ENCODE results near the gene KIAA0232.
"Not testable (repeated sequence)": the region's sequence is repeated elsewhere in the genome, so short reads cannot be mapped to it uniquely, and the experiment has no call there.

KIAA0232 gene

DNA sequence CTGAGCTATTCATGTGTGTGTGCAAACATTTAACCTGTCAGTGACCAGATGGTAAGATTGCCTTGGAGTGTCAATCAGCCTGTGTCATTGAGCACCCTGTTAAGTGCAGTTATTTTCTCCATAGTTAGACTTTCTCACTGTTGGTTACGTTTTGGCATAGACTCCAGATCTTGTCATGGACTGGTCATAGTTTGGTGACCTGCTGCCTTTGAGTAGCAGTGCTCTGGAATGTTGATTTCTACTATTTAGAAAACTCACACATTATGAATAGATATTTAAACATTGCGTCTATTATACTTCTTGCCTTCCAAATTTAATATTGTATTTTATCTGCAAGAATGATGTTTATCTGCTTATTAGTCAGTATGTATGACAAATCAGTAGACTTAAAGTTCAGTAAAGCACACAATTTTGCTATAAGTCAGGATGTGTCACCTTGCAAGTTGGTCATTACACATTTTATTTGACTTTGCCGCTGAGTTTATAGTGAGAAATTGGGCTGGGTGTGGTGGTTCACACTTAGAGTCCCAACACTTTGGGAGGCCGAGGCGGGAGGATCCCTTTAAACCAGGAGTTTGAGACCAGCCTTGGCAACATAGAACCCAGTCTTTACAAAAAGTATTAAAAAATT, 42.4 kb downstream of the KIAA0232 start:
- DNase-seq (ENCODE audit: low read depth) = no peak
- H3K4me3 ChIP-seq (ENCODE audit: low read depth, low read length) = no peak overlapping the region
- TF ChIP-seq POLR2A (IDR thresholded peaks at IDR 0.05; ENCODE audit: extremely low read depth, insufficient read length) = no peak
- TF ChIP-seq, protein P1, sequence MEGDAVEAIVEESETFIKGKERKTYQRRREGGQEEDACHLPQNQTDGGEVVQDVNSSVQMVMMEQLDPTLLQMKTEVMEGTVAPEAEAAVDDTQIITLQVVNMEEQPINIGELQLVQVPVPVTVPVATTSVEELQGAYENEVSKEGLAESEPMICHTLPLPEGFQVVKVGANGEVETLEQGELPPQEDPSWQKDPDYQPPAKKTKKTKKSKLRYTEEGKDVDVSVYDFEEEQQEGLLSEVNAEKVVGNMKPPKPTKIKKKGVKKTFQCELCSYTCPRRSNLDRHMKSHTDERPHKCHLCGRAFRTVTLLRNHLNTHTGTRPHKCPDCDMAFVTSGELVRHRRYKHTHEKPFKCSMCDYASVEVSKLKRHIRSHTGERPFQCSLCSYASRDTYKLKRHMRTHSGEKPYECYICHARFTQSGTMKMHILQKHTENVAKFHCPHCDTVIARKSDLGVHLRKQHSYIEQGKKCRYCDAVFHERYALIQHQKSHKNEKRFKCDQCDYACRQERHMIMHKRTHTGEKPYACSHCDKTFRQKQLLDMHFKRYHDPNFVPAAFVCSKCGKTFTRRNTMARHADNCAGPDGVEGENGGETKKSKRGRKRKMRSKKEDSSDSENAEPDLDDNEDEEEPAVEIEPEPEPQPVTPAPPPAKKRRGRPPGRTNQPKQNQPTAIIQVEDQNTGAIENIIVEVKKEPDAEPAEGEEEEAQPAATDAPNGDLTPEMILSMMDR (IDR thresholded peaks at IDR 0.05; ENCODE audit: low read depth, low read length) = no peak
- TF ChIP-seq, protein P2, sequence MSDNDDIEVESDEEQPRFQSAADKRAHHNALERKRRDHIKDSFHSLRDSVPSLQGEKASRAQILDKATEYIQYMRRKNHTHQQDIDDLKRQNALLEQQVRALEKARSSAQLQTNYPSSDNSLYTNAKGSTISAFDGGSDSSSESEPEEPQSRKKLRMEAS (IDR thresholded peaks at IDR 0.05; ENCODE audit: low read depth, low read length) = no peak
- no peak for TF ChIP-seq MYC (IDR thresholded peaks at IDR 0.05; ENCODE audit: low read depth, low read length)

DNA sequence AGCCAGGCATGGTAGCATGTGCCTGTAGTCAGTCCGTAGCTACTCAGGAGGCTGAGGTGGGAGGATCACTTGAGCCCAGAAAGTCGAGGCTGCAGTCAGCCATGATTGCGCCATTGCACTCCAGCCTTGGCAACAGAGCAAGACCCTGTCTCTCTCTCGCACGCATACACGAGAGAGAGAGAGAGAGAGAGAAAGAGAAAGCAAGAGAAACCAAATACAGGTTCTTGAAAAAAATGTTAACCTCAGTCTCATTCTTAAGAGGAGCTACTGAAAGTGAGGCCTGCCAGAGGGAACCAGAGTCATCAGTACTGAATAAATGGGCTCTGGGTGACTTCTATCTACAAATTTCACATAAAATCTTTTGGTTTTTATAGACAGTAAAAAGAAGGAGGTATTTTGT, 42.9 kb downstream of the KIAA0232 start:
- TF ChIP-seq, protein P2 (IDR thresholded peaks at IDR 0.05; ENCODE audit: low read depth, low read length) = no peak
- DNase-seq (ENCODE audit: low read depth) = no peak
- H3K4me3 ChIP-seq (ENCODE audit: low read depth, low read length) = no peak overlapping the region

DNA sequence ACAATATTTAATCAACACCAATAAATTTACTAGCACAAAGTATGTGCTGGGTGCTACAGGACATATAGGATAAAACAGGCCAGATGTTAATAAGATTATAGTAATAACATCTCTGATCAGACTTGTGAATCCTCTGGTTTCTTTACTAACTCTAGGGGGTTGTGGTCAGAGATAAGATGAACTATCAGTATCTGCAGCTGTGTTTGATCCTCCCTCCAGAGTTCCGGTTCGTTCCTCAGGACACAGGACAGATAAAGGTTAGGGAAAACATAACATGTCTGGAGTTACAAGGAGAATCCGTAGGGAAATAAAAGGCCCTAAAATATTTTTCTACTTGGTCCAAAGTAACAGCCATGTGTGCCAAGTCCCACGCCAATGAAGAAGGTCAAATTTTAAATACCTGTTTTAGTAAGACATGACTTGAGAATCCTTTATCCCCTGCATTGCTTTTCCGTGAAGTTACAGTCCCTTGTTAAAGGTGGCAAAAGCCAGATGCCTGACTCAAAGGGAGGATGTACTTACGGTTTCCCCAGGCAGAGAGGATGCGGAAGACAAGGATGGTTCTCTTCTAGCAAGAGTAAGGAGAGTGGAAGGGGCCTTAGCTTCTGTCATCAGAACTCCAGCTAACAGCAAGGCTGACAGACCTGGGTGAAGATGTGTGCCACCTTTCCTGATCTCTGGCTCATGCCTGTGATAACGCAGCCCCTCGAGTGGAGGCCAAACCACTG, 44.4 kb downstream of the KIAA0232 start:
- TF ChIP-seq POLR2A (IDR thresholded peaks at IDR 0.05; ENCODE audit: extremely low read depth, insufficient read length) (no peak), MYC (IDR thresholded peaks at IDR 0.05; ENCODE audit: low read depth, low read length) (no peak)
- TF ChIP-seq, protein P2 (IDR thresholded peaks at IDR 0.05; ENCODE audit: low read depth, low read length) = no peak
- TF ChIP-seq, protein P1 (IDR thresholded peaks at IDR 0.05; ENCODE audit: low read depth, low read length) = no peak
- H3K4me3 ChIP-seq (ENCODE audit: low read depth, low read length) = no peak overlapping the region
- DNase-seq (ENCODE audit: low read depth) = no peak

DNA sequence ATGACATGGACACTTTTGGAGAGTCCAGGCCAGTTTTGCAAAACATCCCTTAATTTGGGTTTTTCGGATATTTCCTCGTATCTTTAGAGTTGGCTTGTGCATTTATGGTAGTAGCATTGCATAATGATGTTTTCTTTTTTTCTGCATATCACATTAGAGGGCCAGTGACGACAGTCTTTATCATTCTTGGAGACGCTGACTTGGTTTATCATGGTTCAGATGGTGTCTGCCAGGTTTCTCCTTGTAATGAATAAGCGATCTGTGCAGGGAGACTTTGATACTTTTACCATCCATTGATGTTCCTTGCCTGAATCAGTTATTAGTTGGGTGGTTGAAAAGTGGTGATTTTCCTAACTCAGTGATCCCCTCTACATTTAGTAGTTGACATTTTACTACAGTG, 46.6 kb downstream of the KIAA0232 start:
- no peak overlapping the region for H3K4me3 ChIP-seq (ENCODE audit: low read depth, low read length)
- TF ChIP-seq, protein P2 (IDR thresholded peaks at IDR 0.05; ENCODE audit: low read depth, low read length) = no peak
- TF ChIP-seq, protein P1 (IDR thresholded peaks at IDR 0.05; ENCODE audit: low read depth, low read length) = no peak
- TF ChIP-seq POLR2A (IDR thresholded peaks at IDR 0.05; ENCODE audit: extremely low read depth, insufficient read length) (no peak), MYC (IDR thresholded peaks at IDR 0.05; ENCODE audit: low read depth, low read length) (no peak)
- DNase-seq (ENCODE audit: low read depth) = no peak

DNA sequence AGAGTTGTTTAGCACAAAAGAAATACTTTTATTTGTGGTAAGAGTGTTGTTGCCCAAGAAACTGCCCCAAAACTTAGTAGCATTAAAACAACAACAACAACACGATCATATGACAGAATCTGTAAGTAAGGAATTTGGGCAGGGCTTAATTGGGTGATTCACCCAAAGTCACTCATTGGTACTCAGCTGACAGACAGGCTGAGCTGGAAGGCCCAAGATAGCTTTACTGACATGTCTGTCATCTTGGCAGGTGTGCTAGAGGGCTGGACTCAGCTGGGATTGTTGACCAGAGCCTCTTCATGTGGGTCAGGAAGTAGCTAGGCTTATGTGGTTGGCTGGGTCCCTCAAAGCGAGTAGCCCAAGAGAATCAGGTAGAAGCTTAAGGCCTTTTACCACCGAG, 52.3 kb downstream of the KIAA0232 start:
- TF ChIP-seq, protein P1 (IDR thresholded peaks at IDR 0.05; ENCODE audit: low read depth, low read length) = no peak
- TF ChIP-seq MYC (IDR thresholded peaks at IDR 0.05; ENCODE audit: low read depth, low read length) (no peak), POLR2A (IDR thresholded peaks at IDR 0.05; ENCODE audit: extremely low read depth, insufficient read length) (no peak)
- TF ChIP-seq, protein P2 (IDR thresholded peaks at IDR 0.05; ENCODE audit: low read depth, low read length) = no peak
- DNase-seq (ENCODE audit: low read depth) = no peak
- no peak overlapping the region for H3K4me3 ChIP-seq (ENCODE audit: low read depth, low read length)

DNA sequence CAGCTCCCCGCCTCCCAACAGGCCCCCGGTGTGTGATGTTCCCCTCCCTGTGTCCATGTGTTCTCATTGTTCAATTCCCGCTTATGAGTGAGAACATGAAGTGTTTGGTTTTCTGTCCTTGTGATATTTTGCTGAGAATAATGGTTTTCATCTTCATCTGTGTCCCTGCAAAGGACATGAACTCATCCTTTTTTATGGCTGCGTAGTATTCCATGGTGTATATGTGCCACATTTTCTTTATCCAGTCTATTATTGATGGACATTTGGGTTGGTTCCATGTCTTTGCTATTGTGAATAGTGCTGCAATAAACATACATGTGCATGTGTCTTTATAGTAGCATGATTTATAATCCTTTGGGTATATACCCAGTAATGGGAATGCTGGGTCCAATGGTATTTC, 53.1 kb downstream of the KIAA0232 start:
- H3K4me3 ChIP-seq (ENCODE audit: low read depth, low read length); DNase-seq (ENCODE audit: low read depth): not testable (repeated sequence)

DNA sequence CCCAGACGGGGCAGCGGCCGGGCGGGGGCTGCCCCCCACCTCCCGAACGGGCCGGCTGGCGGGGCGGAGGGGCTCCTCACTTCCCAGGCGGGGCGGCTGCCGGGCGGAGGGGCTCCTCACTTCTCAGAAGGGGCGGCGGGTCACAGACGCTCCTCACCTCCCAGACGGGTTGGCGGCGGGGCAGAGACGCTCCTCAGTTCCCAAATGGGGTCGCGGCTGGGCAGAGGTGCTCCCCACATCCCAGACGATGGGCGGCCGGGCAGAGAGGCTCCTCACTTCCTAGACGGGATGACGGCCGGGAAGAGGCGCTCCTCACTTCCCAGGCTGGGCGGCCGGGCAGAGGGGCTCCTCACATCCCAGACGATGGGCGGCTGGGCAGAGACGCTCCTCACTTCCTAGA, 54.6 kb downstream of the KIAA0232 start:
- not testable (repeated sequence) for DNase-seq (ENCODE audit: low read depth); H3K4me3 ChIP-seq (ENCODE audit: low read depth, low read length)

All from NB4 (cell line).